Nephron (organoid): Measurements from ENCODE around the gene NCBP1.

Experiments
- H3K27ac Mint-ChIP-seq, 3 experiments: 2 replicates each; pipeline ENCODE4 v1.8.0; 2020; ENCODE audit warnings: mixed read lengths in 3 of 3, mild to moderate bottlenecking in 2 of 3, moderate library complexity in 1 of 3
- H3K27me3 Mint-ChIP-seq: 2 replicates; pipeline ENCODE4 v1.8.0; 2021; ENCODE audit warnings: low read depth, mild to moderate bottlenecking, moderate library complexity, mixed read lengths
- H3K36me3 Mint-ChIP-seq: 2 replicates; pipeline ENCODE4 v1.8.0; 2020; ENCODE audit warnings: low read depth, mixed read lengths
- H3K4me1 Mint-ChIP-seq: 2 replicates; pipeline ENCODE4 v1.8.0; 2020; ENCODE audit warnings: mixed read lengths
- H3K4me3 Mint-ChIP-seq, 3 experiments: 2 replicates each; pipeline ENCODE4 v1.8.0; 2020; ENCODE audit warnings: mild to moderate bottlenecking in 3 of 3, mixed read lengths in 3 of 3, moderate library complexity in 2 of 3
- H3K9me3 Mint-ChIP-seq: 2 replicates; pipeline ENCODE4 v1.8.0; 2020; ENCODE audit warnings: mixed read lengths
- TF ChIP-seq, protein P1 (sequence below), 3 experiments: fragments of 200-600 bp; sonication (generic); IDR thresholded peaks; one replicate each; pipeline ENCODE4 v1.5.0; 2021; ENCODE audit warnings: antibody characterized with exemption in 3 of 3; ENCODE audit not compliant: unreplicated experiment in 3 of 3

The NCBP1 gene

DNA sequence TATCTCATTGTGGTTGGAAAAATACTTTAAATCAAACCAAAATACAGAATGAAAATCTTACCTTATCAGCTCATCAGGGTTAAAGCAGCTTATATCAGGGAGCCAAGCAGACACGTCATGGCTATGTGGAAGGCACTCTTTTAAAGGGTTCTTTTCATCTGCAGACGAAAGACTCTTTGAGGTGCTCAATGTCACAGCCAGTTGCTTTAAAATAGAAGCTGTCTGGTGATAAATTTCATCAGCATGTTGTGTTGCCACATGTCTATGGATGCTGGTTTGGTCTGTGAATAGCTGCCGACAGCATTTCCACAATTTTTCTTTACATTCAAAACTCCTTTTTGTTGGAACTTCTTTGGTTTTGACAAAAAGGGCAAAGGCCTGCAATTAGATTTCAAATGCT, 8.0 kb upstream of the NCBP1 start:
- Mint-ChIP-seq H3K27me3 (no peaks in the 10 kb centered on the region), H3K27ac (no peak overlapping the region), H3K4me1 (peaks cover 15% of the 10 kb centered on the region), H3K9me3 (peaks cover 6% of the 10 kb centered on the region), H3K4me3 (no peak overlapping the region), H3K36me3 (peaks cover 55% of the 10 kb centered on the region)
- TF ChIP-seq, protein P1, sequence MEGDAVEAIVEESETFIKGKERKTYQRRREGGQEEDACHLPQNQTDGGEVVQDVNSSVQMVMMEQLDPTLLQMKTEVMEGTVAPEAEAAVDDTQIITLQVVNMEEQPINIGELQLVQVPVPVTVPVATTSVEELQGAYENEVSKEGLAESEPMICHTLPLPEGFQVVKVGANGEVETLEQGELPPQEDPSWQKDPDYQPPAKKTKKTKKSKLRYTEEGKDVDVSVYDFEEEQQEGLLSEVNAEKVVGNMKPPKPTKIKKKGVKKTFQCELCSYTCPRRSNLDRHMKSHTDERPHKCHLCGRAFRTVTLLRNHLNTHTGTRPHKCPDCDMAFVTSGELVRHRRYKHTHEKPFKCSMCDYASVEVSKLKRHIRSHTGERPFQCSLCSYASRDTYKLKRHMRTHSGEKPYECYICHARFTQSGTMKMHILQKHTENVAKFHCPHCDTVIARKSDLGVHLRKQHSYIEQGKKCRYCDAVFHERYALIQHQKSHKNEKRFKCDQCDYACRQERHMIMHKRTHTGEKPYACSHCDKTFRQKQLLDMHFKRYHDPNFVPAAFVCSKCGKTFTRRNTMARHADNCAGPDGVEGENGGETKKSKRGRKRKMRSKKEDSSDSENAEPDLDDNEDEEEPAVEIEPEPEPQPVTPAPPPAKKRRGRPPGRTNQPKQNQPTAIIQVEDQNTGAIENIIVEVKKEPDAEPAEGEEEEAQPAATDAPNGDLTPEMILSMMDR (IDR thresholded peaks at IDR 0.05; ENCODE audit: unreplicated experiment in 3 of 3), result no peak

DNA sequence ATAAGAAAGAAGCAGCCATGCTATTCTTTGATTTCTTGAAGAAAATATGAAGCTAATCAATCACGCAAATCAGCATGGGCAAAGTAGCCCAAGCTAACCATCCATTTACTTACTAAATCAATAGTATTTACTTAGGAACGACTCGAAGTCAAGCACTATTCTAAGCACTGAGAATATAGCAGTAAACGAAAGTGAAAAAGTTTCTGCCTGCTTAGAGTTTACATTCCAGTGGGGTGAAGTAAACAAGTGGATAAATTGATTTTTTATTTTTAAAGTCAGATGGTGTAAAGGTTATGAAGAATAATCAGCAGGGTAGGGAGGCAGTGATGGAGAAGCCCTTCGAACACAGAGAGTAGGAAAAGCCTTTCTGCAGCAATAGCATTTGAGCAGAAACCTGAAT, 6.0 kb upstream of the NCBP1 start:
- TF ChIP-seq, protein P1 (IDR thresholded peaks at IDR 0.05; ENCODE audit: unreplicated experiment in 3 of 3), result no peak
- no peak overlapping the region for H3K27ac Mint-ChIP-seq
- H3K4me1 Mint-ChIP-seq, result peaks cover 20% of the 10 kb centered on the region
- peaks cover 35% of the 10 kb centered on the region for H3K36me3 Mint-ChIP-seq
- H3K4me3 Mint-ChIP-seq, result peak overlapping the region in 1 of 3 experiments; percentile 30
- H3K9me3 Mint-ChIP-seq, result peaks cover 4% of the 10 kb centered on the region
- H3K27me3 Mint-ChIP-seq, result no peaks in the 10 kb centered on the region

DNA sequence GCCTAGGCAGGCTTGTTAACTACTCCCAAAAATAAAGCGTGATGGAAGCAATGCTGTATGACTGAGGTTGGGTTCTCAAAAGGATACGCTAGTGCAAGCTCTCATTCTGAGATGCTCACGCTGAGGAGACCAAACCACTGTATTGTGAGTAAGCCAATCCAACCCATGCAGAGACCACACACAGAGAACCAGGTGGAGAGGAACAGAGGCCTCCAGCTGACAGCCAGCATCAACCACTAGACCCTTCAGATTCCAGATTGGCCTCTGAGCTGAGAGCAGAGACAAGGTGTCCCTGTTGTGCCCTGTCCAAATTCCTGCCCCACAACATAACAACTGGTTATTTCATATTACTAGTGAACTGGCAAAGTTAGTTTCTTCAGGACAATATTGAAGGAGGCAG, 5.0 kb upstream of the NCBP1 start:
- Mint-ChIP-seq H3K4me3 (peak overlapping the region; percentile 1 to 34 (median 7)), H3K4me1 (peaks cover 20% of the 10 kb centered on the region), H3K9me3 (no peaks in the 10 kb centered on the region), H3K27me3 (no peaks in the 10 kb centered on the region), H3K27ac (peak overlapping the region; percentile 5 to 33 (median 5)), H3K36me3 (peaks cover 25% of the 10 kb centered on the region)
- TF ChIP-seq, protein P1 (IDR thresholded peaks at IDR 0.05; ENCODE audit: unreplicated experiment in 3 of 3), result no peak

DNA sequence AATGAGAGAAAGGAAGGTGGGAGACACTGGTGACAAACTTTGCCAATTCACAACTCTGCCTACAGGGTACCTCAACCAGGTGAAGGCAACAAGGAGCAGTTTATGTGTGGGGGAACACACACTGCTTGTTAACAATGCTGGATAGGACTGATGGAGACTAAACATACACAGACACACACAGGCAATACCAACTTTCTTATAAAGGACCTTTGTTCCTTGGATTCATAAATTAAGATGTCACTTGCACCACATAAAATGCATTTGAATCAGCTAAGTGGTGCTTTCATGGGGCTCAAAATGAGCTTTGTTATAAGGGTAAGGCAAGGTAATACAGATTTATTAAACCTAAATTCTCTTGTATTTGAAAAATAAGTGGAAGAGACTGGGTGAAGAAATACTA, 4.5 kb upstream of the NCBP1 start:
- Mint-ChIP-seq H3K4me1 (peaks cover 21% of the 10 kb centered on the region), H3K4me3 (peak overlapping the region; percentile 1 to 34 (median 7)), H3K9me3 (no peaks in the 10 kb centered on the region), H3K36me3 (peaks cover 21% of the 10 kb centered on the region), H3K27ac (peak overlapping the region; percentile 5 to 33 (median 5)), H3K27me3 (no peaks in the 10 kb centered on the region)
- TF ChIP-seq, protein P1 (IDR thresholded peaks at IDR 0.05; ENCODE audit: unreplicated experiment in 3 of 3), result no peak

DNA sequence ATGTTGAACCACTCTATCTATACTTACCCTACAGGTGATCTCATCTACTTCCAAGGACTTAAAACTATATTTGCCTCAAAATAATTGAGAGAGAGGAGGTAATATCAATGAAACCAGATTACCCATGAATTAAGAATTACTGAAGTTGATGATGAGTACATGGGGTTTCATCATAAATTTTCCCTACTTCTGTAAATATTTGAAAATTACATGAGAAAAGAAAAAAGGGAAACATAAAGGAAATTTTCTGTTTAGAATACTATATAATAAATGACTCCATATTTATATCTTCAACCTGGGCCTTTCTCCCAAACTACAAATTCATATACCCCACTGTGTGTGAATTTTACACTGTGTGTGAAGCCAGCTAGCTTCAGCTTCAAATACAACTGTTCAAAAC, 3.0 kb upstream of the NCBP1 start:
- Mint-ChIP-seq H3K9me3 (no peaks in the 10 kb centered on the region), H3K27ac (no peak overlapping the region), H3K36me3 (peaks cover 7% of the 10 kb centered on the region), H3K27me3 (no peaks in the 10 kb centered on the region), H3K4me3 (peak overlapping the region in 1 of 3 experiments; percentile 14), H3K4me1 (peaks cover 34% of the 10 kb centered on the region)
- TF ChIP-seq, protein P1 (IDR thresholded peaks at IDR 0.05; ENCODE audit: unreplicated experiment in 3 of 3), result no peak

DNA sequence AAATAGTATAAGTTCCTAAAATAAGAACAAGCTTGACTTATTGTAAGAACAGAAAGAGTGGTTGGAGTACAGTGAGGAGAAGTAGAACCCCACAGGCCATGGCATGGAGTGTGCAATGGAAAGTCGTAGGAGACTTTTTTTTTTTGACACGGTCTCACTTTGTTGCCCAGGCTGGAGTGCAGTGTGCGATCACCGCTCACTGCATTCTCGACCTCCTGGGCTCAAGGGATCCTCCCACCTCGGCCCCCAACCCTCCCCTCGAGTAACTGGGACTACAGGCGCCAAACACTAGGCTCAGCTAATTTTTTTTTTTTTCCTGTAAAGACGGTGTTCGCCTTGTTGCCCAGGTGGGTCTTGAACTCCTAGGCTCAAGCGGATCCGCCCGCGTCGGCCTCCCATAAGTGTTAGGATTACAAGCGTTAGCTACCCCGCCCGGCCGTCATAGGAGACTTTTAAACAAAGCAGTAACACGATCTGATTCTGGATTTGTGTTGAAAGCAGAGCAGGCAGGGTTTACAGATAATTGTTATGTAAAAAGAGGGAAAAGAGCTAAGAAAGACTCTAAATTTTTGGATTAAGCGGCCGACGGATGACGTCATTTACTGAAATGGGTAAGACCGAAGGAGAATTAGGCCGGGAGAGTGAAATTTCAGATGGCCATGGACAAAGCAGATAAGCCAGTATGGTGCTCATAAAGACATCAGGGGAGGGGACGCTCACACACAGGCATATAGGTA, 1.2 kb upstream of the NCBP1 start:
- Mint-ChIP-seq H3K36me3 (no peaks in the 10 kb centered on the region), H3K27me3 (no peaks in the 10 kb centered on the region), H3K4me3 (peak overlapping the region; percentile 92 to 95 (median 92)), H3K27ac (peak overlapping the region; percentile 96 to 100 (median 99)), H3K4me1 (peaks cover 46% of the 10 kb centered on the region), H3K9me3 (no peaks in the 10 kb centered on the region)
- TF ChIP-seq, protein P1 (IDR thresholded peaks at IDR 0.05; ENCODE audit: unreplicated experiment in 3 of 3), result no peak
